Body of pancreas (tissue), 4 donors: ENCODE measurements around the gene PLXNB1. TPM values are rescaled to one million over a fixed set of nuclear protein-coding genes. Genes with fewer than 3 reads are reported as not detected.

Experiments
- ATAC-seq: fragments of 150-250 bp; one replicate; pipeline ENCODE4 v1.9.1; 2016
- DNase-seq, 4 donors: peaks; one replicate each; pipeline ENCODE4 v3.0.0-alpha.2; 2019
- H3K27ac ChIP-seq, 4 donors: fragments of 200-600 bp; sonication (generic); 1 replicate in 3 of 4; 2 replicates in 1 of 4; pipeline versions ENCODE4 v1.5.1 to v1.6.1; 2016 to 2019; ENCODE audit warnings: mild to moderate bottlenecking in 1 of 4, mixed read lengths in 1 of 4, moderate library complexity in 1 of 4
- H3K27me3 ChIP-seq, 2 donors: fragments of 200-600 bp; sonication (generic); one replicate each; pipeline ENCODE4 v1.6.0; 2016; ENCODE audit warnings: mild to moderate bottlenecking in 1 of 2
- H3K36me3 ChIP-seq, 2 donors: fragments of 200-600 bp; sonication (generic); replicated peaks in 1 of 2; 2 replicates each; pipeline ENCODE4 v1.5.1; 2016; ENCODE audit warnings: low read depth in 2 of 2; ENCODE audit not compliant: insufficient read depth in 1 of 2
- H3K4me1 ChIP-seq: fragments of 200-600 bp; sonication (generic); one replicate; pipeline ENCODE4 v1.6.0; 2016
- H3K4me3 ChIP-seq, 2 donors: fragments of 200-600 bp; sonication (generic); 1 replicate in 1 of 2; 2 replicates in 1 of 2; pipeline ENCODE4 v1.5.1; 2016 to 2019
- H3K9me3 ChIP-seq, 3 donors: fragments of 200-600 bp; sonication (generic); 1 replicate in 2 of 3; 2 replicates in 1 of 3; pipeline ENCODE4 v1.5.1; 2016
- POLR2A ChIP-seq, 3 donors: fragments of 450-650 bp; IDR thresholded peaks; one replicate each; pipeline ENCODE4 v1.6.1; 2016; ENCODE audit warnings: antibody characterized with exemption in 3 of 3, mild to moderate bottlenecking in 2 of 3
- WGBS, 2 donors: methylation state at CpG; one replicate each; pipeline ENCODE4 v1.1.5; 2017; 5-methylcytosine and 5-hydroxymethylcytosine counted together
- intact Hi-C: fragments of 100-400 bp; cut with DNase I; formaldehyde crosslinking; loops from one replicate; pipeline ENCODE4 v1.15.1; 2023
- total RNA-seq, 2 donors: library from RNA; depleted of rRNA; stranded (reverse); fragments of >200 nt; gene quantifications; one replicate each; pipeline ENCODE4 v1.1.0, GENCODE V29; 2016
- TF ChIP-seq, protein P1 (sequence below), 7 experiments: fragments of 450-650 bp in 4 of 7; fragments of 200-600 bp in 3 of 7; sonication (generic) in 3 of 7; IDR thresholded peaks; one replicate each; pipeline ENCODE4 v1.5.1; 2016 to 2019; ENCODE audit warnings: antibody characterized with exemption in 7 of 7

The PLXNB1 gene
- total RNA-seq, 2 donors from 2014 or later, result 118 to 311 TPM

DNA sequence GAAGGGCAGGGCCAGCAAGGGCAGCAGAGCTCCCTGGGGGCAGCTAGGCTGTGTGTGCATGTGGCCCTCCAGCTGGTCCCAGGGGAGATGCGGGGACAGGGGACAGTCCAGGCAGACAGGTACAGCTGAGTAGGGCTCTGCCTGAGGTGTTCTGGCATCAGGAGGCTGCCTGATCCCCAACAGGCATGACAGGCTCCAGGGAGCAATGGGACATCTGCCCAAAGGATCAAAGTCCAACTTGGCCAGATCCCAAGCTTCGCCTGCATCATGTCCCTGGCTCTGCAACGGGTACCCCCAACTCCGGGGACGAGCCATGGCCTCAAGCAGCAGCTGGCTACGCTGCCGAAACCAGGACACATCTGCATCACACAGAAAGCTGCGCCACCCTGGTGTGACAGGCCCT lies 38.4 kb upstream of the PLXNB1 start:
- 36 to 57% methylated on average over 2 to 8 of the region's 8 CpGs for WGBS, 2 donors
- ATAC-seq (no peak), DNase-seq (peak; percentile 67 to 80 (median 76))
- Histone ChIP-seq H3K9me3 (no peaks in the 10 kb centered on the region), H3K4me1 (peaks cover 73% of the 10 kb centered on the region), H3K36me3 (peaks cover 0 to 2% of the 10 kb centered on the region in 2 donors), H3K27ac (peak overlapping the region; percentile 98 to 100 (median 99)), H3K27me3 (no peaks in the 10 kb centered on the region), H3K4me3 (no peak overlapping the region)
- intact Hi-C loops, result no loop called here
- TF ChIP-seq, protein P1, sequence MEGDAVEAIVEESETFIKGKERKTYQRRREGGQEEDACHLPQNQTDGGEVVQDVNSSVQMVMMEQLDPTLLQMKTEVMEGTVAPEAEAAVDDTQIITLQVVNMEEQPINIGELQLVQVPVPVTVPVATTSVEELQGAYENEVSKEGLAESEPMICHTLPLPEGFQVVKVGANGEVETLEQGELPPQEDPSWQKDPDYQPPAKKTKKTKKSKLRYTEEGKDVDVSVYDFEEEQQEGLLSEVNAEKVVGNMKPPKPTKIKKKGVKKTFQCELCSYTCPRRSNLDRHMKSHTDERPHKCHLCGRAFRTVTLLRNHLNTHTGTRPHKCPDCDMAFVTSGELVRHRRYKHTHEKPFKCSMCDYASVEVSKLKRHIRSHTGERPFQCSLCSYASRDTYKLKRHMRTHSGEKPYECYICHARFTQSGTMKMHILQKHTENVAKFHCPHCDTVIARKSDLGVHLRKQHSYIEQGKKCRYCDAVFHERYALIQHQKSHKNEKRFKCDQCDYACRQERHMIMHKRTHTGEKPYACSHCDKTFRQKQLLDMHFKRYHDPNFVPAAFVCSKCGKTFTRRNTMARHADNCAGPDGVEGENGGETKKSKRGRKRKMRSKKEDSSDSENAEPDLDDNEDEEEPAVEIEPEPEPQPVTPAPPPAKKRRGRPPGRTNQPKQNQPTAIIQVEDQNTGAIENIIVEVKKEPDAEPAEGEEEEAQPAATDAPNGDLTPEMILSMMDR (IDR thresholded peaks at IDR 0.05), result no peak
- no peak for TF ChIP-seq POLR2A (IDR thresholded peaks at IDR 0.05)

DNA sequence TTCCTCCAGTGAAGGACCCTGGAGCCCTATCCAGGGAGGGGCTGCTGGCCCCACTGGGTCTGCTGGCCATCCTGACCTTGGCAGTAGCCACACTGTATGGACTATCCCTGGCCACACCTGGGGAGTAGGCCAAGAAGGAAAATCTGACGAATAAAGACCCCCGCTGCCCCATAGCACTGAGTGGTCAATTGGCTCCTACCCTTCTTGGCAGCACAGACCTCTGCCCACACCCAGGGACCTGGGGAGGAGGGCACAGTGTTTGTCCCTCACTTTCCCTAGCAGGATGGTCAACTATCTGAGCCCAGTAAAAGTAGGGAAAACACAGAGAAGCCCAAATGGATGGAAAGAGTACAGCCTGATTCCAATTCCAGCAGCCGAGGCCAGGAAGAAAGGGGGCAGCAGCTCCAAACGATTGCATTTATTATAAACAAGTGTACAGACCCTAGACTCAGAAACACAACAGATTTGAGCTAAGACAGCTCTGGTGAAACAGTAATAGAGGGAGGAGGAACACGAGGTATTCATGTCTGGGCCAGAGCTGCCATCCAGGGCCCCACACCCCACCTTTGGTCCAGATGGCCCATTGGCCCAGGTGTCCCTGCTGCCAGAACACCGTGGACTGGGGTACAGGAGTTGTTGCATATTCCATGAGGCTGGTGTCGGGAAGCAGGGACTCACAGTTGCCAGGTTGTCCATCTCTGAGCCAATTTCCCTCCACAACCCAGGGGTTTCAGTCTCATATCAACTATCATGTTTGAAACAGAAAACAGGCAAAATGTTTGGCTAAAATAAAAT lies 37.8 kb upstream of the PLXNB1 start:
- intact Hi-C loops, result no loop called here
- TF ChIP-seq, protein P1 (IDR thresholded peaks at IDR 0.05), result no peak
- TF ChIP-seq POLR2A (IDR thresholded peaks at IDR 0.05), result no peak
- DNase-seq (no peak), ATAC-seq (no peak)
- Histone ChIP-seq H3K27ac (peak overlapping the region; percentile 98 to 100 (median 99)), H3K4me3 (no peak overlapping the region), H3K4me1 (peaks cover 69% of the 10 kb centered on the region), H3K27me3 (no peaks in the 10 kb centered on the region), H3K36me3 (peaks cover 0 to 2% of the 10 kb centered on the region in 2 donors), H3K9me3 (no peaks in the 10 kb centered on the region)
- 53 to 63% methylated on average over 7 of the region's 7 CpGs for WGBS, 2 donors

DNA sequence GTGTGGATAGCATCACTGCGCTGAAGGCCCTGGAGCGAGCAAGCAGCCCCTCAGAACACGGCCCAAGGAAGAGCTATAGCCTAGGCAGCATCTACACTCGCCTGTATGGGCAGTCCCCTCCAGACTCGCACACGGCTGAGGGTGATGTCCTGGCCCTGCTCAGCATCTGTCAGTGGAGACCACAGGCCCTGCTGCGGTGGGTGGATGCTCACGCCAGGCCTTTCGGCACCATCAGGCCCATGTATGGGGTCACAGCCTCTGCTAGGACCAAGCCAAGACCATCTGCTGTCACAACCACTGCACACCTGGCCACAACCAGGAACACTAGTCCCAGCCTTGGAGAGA lies 37.2 kb upstream of the PLXNB1 start:
- 64% methylated on average over 9 of the region's 9 CpGs; no CpG with 5 or more reads in 1 of the 2 donors for WGBS, 2 donors
- DNase-seq, result no peak
- Histone ChIP-seq H3K36me3 (peaks cover 0 to 2% of the 10 kb centered on the region in 2 donors), H3K4me1 (peaks cover 66% of the 10 kb centered on the region), H3K9me3 (no peaks in the 10 kb centered on the region), H3K27me3 (no peaks in the 10 kb centered on the region), H3K27ac (peak overlapping the region; percentile 98 to 100 (median 99)), H3K4me3 (no peak overlapping the region)
- intact Hi-C loops, result no loop called here
- no peak for TF ChIP-seq POLR2A (IDR thresholded peaks at IDR 0.05)
- TF ChIP-seq, protein P1 (IDR thresholded peaks at IDR 0.05), result no peak
- ATAC-seq, result no peak

DNA sequence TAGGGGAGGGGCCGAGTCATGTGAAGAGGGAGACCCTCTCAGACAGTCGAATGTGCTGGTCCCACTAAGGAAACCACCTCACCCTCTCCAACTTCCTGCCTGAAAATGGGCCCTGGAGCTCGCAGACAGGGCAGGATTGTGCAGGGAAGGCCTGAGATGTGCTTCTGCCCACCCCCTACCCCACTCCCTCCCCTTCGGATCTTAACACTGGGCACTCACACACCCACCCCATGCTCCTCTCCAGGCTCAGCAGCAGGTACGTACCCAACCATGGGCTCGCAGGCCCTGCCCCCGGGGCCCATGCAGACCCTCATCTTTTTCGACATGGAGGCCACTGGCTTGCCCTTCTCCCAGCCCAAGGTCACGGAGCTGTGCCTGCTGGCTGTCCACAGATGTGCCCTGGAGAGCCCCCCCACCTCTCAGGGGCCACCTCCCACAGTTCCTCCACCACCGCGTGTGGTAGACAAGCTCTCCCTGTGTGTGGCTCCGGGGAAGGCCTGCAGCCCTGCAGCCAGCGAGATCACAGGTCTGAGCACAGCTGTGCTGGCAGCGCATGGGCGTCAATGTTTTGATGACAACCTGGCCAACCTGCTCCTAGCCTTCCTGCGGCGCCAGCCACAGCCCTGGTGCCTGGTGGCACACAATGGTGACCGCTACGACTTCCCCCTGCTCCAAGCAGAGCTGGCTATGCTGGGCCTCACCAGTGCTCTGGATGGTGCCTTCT lies 36.7 kb upstream of the PLXNB1 start:
- Histone ChIP-seq H3K9me3 (no peaks in the 10 kb centered on the region), H3K4me1 (peaks cover 61% of the 10 kb centered on the region), H3K4me3 (peak overlapping the region in 1 of 2 donors; percentile 17), H3K27me3 (no peaks in the 10 kb centered on the region), H3K27ac (peak overlapping the region; percentile 98 to 100 (median 99)), H3K36me3 (peaks cover 0 to 2% of the 10 kb centered on the region in 2 donors)
- ATAC-seq (peak; percentile 4), DNase-seq (peak; percentile 68 to 79 (median 72))
- WGBS, 2 donors, result 12% methylated on average over 19 of the region's 19 CpGs; no CpG with 5 or more reads in 1 of the 2 donors
- TF ChIP-seq POLR2A (IDR thresholded peaks at IDR 0.05), result peak in 1 of 3 donors; percentile 22
- TF ChIP-seq, protein P1 (IDR thresholded peaks at IDR 0.05), result no peak
- intact Hi-C loops, result no loop called here
